ENCODE results near the gene GALT. TPM values are rescaled to one million over a fixed set of nuclear protein-coding genes. Genes with fewer than 3 reads are reported as not detected.
A peak's percentile ranks its signal among the peaks of the same experiment; 100 is the strongest.

Gene GALT
- total and polyA plus RNA-seq, 2 of the 13 experiments (the other 11 are each of a cell fraction or from before 2014, with no cell fraction given), result 40.4 to 46.3 TPM

DNA sequence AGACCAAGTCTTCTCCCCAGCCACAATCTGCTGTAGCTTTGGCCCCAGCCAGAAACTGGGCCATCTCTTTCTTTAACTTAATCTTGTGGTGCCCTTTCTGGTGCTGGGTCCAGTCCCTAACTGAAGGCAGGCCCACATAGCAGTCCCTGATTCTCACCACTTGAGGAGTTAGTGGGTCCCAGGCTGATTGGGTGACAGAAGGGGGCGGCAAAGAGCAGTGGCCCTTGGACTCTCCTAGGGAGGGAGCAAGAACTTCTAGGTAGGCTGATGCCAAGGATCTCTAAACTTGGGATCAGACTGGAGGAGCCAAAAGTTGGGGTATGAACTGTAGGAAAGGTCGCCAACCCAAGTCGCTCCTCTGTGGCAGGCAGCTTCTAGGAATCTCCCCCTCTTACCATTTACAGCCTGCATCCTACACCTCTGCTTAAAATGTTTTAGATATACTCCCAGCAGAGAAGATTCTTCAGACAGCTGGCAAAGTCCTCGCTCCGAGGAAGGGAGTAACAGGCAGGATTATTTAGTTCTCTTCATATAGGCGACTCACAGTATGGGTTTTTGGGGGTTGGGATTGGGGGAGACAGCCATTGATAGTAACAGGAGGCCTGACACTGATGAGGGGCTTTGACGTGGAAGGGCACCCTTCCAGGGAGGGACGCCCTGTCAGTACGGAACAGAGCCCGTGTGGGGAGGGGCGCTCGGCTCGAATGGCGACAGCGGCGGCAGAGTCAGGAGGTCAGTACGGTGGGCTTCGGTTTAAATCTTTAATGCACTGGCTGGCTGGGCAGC lies 18.0 kb downstream of the GALT start (continued):
- no peak for TF ChIP-seq MAFF (IDR thresholded peaks at IDR 0.05; ENCODE audit: low read depth, low read length)
- TF ChIP-seq HDAC1 (CRISPR knock-in tag; IDR thresholded peaks at IDR 0.05), result no peak; the same call in 1 of the 2 replicates
- TF ChIP-seq, protein P1, sequence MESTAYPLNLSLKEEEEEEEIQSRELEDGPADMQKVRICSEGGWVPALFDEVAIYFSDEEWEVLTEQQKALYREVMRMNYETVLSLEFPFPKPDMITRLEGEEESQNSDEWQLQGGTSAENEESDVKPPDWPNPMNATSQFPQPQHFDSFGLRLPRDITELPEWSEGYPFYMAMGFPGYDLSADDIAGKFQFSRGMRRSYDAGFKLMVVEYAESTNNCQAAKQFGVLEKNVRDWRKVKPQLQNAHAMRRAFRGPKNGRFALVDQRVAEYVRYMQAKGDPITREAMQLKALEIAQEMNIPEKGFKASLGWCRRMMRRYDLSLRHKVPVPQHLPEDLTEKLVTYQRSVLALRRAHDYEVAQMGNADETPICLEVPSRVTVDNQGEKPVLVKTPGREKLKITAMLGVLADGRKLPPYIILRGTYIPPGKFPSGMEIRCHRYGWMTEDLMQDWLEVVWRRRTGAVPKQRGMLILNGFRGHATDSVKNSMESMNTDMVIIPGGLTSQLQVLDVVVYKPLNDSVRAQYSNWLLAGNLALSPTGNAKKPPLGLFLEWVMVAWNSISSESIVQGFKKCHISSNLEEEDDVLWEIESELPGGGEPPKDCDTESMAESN (CRISPR knock-in tag; conservative IDR thresholded peaks at IDR 0.05), result 0 out of 2 replicates have a peak, but pooled peaks have one; percentile 32
- TF ChIP-seq, protein P2, sequence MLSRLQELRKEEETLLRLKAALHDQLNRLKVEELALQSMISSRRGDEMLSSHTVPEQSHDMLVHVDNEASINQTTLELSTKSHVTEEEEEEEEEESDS (CRISPR knock-in tag; IDR thresholded peaks at IDR 0.05; ENCODE audit: borderline replicate concordance), result no peak
- TF ChIP-seq, protein P3, sequence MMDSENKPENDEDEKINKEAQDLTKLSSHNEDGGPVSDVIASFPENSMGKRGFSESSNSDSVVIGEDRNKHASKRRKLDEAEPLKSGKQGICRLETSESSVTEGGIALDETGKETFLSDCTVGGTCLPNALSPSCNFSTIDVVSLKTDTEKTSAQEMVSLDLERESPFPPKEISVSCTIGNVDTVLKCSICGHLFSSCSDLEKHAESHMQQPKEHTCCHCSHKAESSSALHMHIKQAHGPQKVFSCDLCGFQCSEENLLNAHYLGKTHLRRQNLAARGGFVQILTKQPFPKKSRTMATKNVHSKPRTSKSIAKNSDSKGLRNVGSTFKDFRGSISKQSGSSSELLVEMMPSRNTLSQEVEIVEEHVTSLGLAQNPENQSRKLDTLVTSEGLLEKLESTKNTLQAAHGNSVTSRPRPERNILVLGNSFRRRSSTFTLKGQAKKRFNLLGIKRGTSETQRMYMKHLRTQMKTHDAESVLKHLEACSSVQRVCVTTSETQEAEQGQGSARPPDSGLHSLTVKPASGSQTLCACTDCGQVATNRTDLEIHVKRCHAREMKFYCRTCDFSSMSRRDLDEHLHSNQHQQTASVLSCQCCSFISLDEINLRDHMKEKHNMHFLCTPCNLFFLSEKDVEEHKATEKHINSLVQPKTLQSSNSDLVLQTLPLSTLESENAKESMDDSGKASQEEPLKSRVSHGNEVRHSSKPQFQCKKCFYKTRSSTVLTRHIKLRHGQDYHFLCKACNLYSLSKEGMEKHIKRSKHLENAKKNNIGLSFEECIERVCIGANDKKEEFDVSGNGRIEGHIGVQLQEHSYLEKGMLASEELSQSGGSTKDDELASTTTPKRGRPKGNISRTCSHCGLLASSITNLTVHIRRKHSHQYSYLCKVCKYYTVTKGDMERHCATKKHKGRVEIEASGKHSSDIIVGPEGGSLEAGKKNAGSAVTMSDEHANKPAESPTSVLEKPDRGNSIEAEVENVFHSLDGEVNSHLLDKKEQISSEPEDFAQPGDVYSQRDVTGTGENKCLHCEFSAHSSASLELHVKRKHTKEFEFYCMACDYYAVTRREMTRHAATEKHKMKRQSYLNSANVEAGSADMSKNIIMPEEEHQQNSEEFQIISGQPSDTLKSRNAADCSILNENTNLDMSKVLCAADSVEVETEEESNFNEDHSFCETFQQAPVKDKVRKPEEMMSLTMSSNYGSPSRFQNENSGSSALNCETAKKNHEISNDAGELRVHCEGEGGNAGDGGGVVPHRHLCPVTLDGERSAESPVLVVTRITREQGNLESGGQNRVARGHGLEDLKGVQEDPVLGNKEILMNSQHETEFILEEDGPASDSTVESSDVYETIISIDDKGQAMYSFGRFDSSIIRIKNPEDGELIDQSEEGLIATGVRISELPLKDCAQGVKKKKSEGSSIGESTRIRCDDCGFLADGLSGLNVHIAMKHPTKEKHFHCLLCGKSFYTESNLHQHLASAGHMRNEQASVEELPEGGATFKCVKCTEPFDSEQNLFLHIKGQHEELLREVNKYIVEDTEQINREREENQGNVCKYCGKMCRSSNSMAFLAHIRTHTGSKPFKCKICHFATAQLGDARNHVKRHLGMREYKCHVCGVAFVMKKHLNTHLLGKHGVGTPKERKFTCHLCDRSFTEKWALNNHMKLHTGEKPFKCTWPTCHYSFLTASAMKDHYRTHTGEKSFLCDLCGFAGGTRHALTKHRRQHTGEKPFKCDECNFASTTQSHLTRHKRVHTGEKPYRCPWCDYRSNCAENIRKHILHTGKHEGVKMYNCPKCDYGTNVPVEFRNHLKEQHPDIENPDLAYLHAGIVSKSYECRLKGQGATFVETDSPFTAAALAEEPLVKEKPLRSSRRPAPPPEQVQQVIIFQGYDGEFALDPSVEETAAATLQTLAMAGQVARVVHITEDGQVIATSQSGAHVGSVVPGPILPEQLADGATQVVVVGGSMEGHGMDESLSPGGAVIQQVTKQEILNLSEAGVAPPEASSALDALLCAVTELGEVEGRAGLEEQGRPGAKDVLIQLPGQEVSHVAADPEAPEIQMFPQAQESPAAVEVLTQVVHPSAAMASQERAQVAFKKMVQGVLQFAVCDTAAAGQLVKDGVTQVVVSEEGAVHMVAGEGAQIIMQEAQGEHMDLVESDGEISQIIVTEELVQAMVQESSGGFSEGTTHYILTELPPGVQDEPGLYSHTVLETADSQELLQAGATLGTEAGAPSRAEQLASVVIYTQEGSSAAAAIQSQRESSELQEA (CRISPR knock-in tag; IDR thresholded peaks at IDR 0.05; ENCODE audit: not compliant biosample characterization), result no peak
- TF ChIP-seq, protein P4, sequence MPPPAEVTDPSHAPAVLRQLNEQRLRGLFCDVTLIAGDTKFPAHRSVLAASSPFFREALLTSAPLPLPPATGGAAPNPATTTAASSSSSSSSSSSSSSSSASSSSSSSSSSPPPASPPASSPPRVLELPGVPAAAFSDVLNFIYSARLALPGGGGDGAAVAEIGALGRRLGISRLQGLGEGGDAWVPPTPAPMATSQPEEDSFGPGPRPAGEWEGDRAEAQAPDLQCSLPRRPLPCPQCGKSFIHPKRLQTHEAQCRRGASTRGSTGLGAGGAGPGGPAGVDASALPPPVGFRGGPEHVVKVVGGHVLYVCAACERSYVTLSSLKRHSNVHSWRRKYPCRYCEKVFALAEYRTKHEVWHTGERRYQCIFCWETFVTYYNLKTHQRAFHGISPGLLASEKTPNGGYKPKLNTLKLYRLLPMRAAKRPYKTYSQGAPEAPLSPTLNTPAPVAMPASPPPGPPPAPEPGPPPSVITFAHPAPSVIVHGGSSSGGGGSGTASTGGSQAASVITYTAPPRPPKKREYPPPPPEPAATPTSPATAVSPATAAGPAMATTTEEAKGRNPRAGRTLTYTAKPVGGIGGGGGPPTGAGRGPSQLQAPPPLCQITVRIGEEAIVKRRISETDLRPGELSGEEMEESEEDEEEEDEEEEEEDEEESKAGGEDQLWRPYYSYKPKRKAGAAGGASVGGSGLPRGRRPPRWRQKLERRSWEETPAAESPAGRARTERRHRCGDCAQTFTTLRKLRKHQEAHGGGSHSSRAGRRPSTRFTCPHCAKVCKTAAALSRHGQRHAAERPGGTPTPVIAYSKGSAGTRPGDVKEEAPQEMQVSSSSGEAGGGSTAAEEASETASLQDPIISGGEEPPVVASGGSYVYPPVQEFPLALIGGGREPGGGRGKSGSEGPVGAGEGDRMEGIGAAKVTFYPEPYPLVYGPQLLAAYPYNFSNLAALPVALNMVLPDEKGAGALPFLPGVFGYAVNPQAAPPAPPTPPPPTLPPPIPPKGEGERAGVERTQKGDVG (CRISPR knock-in tag; IDR thresholded peaks at IDR 0.05; ENCODE audit: borderline replicate concordance), result no peak
- TF ChIP-seq, protein P5, sequence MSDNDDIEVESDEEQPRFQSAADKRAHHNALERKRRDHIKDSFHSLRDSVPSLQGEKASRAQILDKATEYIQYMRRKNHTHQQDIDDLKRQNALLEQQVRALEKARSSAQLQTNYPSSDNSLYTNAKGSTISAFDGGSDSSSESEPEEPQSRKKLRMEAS (IDR thresholded peaks at IDR 0.05), result no peak
- TF ChIP-seq ZNF577 (CRISPR knock-in tag; IDR thresholded peaks at IDR 0.05; ENCODE audit: borderline replicate concordance, low read depth), result no peak
- TF ChIP-seq ZNF343 (CRISPR knock-in tag; IDR thresholded peaks at IDR 0.05), result no peak
- TF ChIP-seq PRPF4 (IDR thresholded peaks at IDR 0.05; ENCODE audit: low read depth, low read length, poor library complexity, severe bottlenecking), result no peak
- TF ChIP-seq, protein P6, sequence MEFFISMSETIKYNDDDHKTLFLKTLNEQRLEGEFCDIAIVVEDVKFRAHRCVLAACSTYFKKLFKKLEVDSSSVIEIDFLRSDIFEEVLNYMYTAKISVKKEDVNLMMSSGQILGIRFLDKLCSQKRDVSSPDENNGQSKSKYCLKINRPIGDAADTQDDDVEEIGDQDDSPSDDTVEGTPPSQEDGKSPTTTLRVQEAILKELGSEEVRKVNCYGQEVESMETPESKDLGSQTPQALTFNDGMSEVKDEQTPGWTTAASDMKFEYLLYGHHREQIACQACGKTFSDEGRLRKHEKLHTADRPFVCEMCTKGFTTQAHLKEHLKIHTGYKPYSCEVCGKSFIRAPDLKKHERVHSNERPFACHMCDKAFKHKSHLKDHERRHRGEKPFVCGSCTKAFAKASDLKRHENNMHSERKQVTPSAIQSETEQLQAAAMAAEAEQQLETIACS (CRISPR knock-in tag; IDR thresholded peaks at IDR 0.05), result no peak
- TF ChIP-seq XRCC5 (optimal IDR thresholded peaks at IDR 0.05; ENCODE audit: low read length), result peak; percentile 94
- TF ChIP-seq NFE2 (CRISPR knock-in tag; IDR thresholded peaks at IDR 0.05), result no peak

Data from HepG2 (cell line).